Effector CD8-positive, alpha-beta T cell (primary cell): ENCODE measurements around the gene LDB3.

Source experiments
- DNase-seq: peaks from one replicate; lab custom pipeline; 2025; lab: John Stamatoyannopoulos, UW

Gene LDB3

GRCh38 chr10:86763404-86763803, 95.1 kb downstream of the LDB3 start:
- DNase-seq = no peak

GRCh38 chr10:86765548-86765947, 97.2 kb downstream of the LDB3 start:
- DNase-seq = no peak

GRCh38 chr10:86768412-86769062, 100.2 kb downstream of the LDB3 start:
- no peak for DNase-seq

GRCh38 chr10:86769991-86770390, 101.7 kb downstream of the LDB3 start:
- no peak for DNase-seq

GRCh38 chr10:86770412-86770960, 102.2 kb downstream of the LDB3 start:
- no peak for DNase-seq

GRCh38 chr10:86773498-86773897, 105.2 kb downstream of the LDB3 start:
- no peak for DNase-seq

GRCh38 chr10:86775056-86775869, 107.0 kb downstream of the LDB3 start:
- no peak for DNase-seq

GRCh38 chr10:86775870-86776180, 107.5 kb downstream of the LDB3 start:
- DNase-seq = no peak

- no peak for DNase-seq
These were observed 111.1 kb downstream of the LDB3 start for GRCh38 chr10:86779220-86780017.

- DNase-seq = no peak
These were observed 114.5 kb downstream of the LDB3 start for GRCh38 chr10:86782701-86783418.

GRCh38 chr10:86785037-86785436, 116.7 kb downstream of the LDB3 start:
- DNase-seq = no peak
